GM19395 (cell line): ENCODE measurements around the gene ELMO3.

Experiments
- ATAC-seq: cut with Tn5 transposase; IDR thresholded peaks from one replicate; pipeline ENCODE4 v1.9.1; 2021; ENCODE audit warnings: mild to moderate bottlenecking, moderate library complexity; ENCODE audit not compliant: unreplicated experiment

Gene ELMO3

GRCh38 chr16:67199011-67199807 is at the start of gene ELMO3:
Gene ELMO3 (plus strand): TSS chr16:67199131. CDS start chr16:67199327, 196 bp downstream.
- ATAC-seq: no peak

- no peak for ATAC-seq
These were observed 49.5 kb upstream of the ELMO3 start for GRCh38 chr16:67149276-67150046.

- ATAC-seq: peak; percentile 48
These were observed 48.7 kb upstream of the ELMO3 start for GRCh38 chr16:67150047-67150832.

GRCh38 chr16:67150833-67151396 is 48.0 kb upstream of the ELMO3 start, which contains the start of gene B3GNT9:
Gene B3GNT9 (minus strand): TSS chr16:67150998. CDS start chr16:67150485, 513 bp downstream.
- peak; percentile 59 for ATAC-seq

GRCh38 chr16:67151431-67152097 is 47.4 kb upstream of the ELMO3 start:
- ATAC-seq: no peak

GRCh38 chr16:67154578-67155294 is 44.2 kb upstream of the ELMO3 start:
- no peak for ATAC-seq

GRCh38 chr16:67155295-67156142 is 43.4 kb upstream of the ELMO3 start:
- peak; percentile 28 for ATAC-seq

GRCh38 chr16:67156143-67156844 is 42.6 kb upstream of the ELMO3 start:
- no peak for ATAC-seq

- no peak for ATAC-seq
These were observed 41.7 kb upstream of the ELMO3 start for GRCh38 chr16:67157106-67157748.

- no peak for ATAC-seq
These were observed 40.9 kb upstream of the ELMO3 start for GRCh38 chr16:67157892-67158635.

GRCh38 chr16:67158637-67159600 is 40.0 kb upstream of the ELMO3 start:
- peak; percentile 44 for ATAC-seq

- ATAC-seq: no peak
These were observed 37.3 kb upstream of the ELMO3 start for GRCh38 chr16:67161595-67162058.

GRCh38 chr16:67162506-67163163 is 36.3 kb upstream of the ELMO3 start:
- ATAC-seq: no peak

GRCh38 chr16:67163164-67163998 is 35.5 kb upstream of the ELMO3 start:
- no peak for ATAC-seq
